OCI-LY1 (cell line): Measurements from ENCODE around the gene NMRK1.

Experiments used
- CTCF ChIP-seq: fragments of 200-600 bp; sonication (generic), shearing (Covaris generic); IDR thresholded peaks from 2 replicates; pipeline ENCODE4 v1.5.1; 2017; ENCODE audit warnings: mild to moderate bottlenecking, antibody characterized with exemption, low read length, moderate library complexity, mixed read lengths
- EZH2 ChIP-seq: fragments of 200-600 bp; sonication (generic), shearing (Covaris generic); IDR thresholded peaks from 2 replicates; pipeline ENCODE4 v1.8.0; 2017; ENCODE audit warnings: borderline replicate concordance, mixed run types, mild to moderate bottlenecking, antibody characterized with exemption, low read length, moderate library complexity, mixed read lengths

GRCh38 chr9:75092766-75093165 is 4.8 kb upstream of the NMRK1 start:
- TF ChIP-seq CTCF (no peak), EZH2 (no peak)
